HL-60 (cell line): ENCODE measurements around the gene OR2T8.

Experiments used
- DNase-seq, 2 experiments: peaks; one replicate each; pipeline ENCODE4 v3.0.0-alpha.2; 2010 to 2020; ENCODE audit warnings: low read depth in 1 of 2, low spot score in 1 of 2
- H3K27ac ChIP-seq: fragments of 250-450 bp; sonication (Bioruptor Pico); replicated peaks from 2 replicates; pipeline ENCODE4 v1.5.1; 2020; ENCODE audit warnings: mild to moderate bottlenecking, moderate library complexity
- H3K27me3 ChIP-seq: fragments of 250-450 bp; sonication (Bioruptor Pico); 2 replicates; pipeline ENCODE4 v1.5.1; 2021; ENCODE audit warnings: mild to moderate bottlenecking, moderate library complexity; ENCODE audit not compliant: insufficient read depth, poor library complexity, severe bottlenecking
- H3K4me3 ChIP-seq: replicated peaks from 2 replicates; pipeline ENCODE4 v1.5.1; 2011; ENCODE audit warnings: mild to moderate bottlenecking, control low read depth, low read length; ENCODE audit not compliant: insufficient read depth
- GABPA ChIP-seq: IDR thresholded peaks from 2 replicates; pipeline ENCODE4 v1.6.1; 2012; ENCODE audit warnings: low read depth
- POLR2AphosphoS5 ChIP-seq: IDR thresholded peaks from 2 replicates; pipeline ENCODE4 v1.6.1; 2012; ENCODE audit warnings: low read depth
- SPI1 ChIP-seq: IDR thresholded peaks from 2 replicates; pipeline ENCODE4 v1.6.1; 2012; ENCODE audit warnings: low read depth, mild to moderate bottlenecking, borderline replicate concordance
- TF ChIP-seq, protein P1 (sequence below): IDR thresholded peaks from one replicate; pipeline ENCODE4 v1.5.1; 2011; ENCODE audit warnings: low read length, control low read depth, inconsistent platforms; ENCODE audit not compliant: insufficient read depth
- TF ChIP-seq, protein P2 (sequence below): IDR thresholded peaks from 2 replicates; pipeline ENCODE4 v1.6.1; 2012; ENCODE audit warnings: low read depth; ENCODE audit not compliant: insufficient replicate concordance

Gene OR2T8

GRCh38 chr1:247924868-247925267, 4.8 kb downstream of the OR2T8 start, which contains the start of gene OR2AJ1:
TSS of gene OR2AJ1 (plus strand) at chr1:247924889. CDS start at chr1:247933769, 8,880 bp downstream.
- H3K4me3 ChIP-seq: no peak within 1 kb of the TSS
- no peak for DNase-seq
- no peak within 1 kb of the TSS for H3K27ac ChIP-seq
- TF ChIP-seq, protein P1, sequence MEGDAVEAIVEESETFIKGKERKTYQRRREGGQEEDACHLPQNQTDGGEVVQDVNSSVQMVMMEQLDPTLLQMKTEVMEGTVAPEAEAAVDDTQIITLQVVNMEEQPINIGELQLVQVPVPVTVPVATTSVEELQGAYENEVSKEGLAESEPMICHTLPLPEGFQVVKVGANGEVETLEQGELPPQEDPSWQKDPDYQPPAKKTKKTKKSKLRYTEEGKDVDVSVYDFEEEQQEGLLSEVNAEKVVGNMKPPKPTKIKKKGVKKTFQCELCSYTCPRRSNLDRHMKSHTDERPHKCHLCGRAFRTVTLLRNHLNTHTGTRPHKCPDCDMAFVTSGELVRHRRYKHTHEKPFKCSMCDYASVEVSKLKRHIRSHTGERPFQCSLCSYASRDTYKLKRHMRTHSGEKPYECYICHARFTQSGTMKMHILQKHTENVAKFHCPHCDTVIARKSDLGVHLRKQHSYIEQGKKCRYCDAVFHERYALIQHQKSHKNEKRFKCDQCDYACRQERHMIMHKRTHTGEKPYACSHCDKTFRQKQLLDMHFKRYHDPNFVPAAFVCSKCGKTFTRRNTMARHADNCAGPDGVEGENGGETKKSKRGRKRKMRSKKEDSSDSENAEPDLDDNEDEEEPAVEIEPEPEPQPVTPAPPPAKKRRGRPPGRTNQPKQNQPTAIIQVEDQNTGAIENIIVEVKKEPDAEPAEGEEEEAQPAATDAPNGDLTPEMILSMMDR: no peak
- TF ChIP-seq SPI1 (no peak), GABPA (no peak), POLR2AphosphoS5 (no peak)
- TF ChIP-seq, protein P2, sequence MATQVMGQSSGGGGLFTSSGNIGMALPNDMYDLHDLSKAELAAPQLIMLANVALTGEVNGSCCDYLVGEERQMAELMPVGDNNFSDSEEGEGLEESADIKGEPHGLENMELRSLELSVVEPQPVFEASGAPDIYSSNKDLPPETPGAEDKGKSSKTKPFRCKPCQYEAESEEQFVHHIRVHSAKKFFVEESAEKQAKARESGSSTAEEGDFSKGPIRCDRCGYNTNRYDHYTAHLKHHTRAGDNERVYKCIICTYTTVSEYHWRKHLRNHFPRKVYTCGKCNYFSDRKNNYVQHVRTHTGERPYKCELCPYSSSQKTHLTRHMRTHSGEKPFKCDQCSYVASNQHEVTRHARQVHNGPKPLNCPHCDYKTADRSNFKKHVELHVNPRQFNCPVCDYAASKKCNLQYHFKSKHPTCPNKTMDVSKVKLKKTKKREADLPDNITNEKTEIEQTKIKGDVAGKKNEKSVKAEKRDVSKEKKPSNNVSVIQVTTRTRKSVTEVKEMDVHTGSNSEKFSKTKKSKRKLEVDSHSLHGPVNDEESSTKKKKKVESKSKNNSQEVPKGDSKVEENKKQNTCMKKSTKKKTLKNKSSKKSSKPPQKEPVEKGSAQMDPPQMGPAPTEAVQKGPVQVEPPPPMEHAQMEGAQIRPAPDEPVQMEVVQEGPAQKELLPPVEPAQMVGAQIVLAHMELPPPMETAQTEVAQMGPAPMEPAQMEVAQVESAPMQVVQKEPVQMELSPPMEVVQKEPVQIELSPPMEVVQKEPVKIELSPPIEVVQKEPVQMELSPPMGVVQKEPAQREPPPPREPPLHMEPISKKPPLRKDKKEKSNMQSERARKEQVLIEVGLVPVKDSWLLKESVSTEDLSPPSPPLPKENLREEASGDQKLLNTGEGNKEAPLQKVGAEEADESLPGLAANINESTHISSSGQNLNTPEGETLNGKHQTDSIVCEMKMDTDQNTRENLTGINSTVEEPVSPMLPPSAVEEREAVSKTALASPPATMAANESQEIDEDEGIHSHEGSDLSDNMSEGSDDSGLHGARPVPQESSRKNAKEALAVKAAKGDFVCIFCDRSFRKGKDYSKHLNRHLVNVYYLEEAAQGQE: no peak
- H3K27me3 ChIP-seq: peaks cover 2% of the 10 kb centered on the region

GRCh38 chr1:247933989-247934388, 13.9 kb downstream of the OR2T8 start:
- Histone ChIP-seq H3K27ac (no peak overlapping the region), H3K27me3 (no peaks in the 10 kb centered on the region), H3K4me3 (no peak overlapping the region)
- no peak for DNase-seq
- TF ChIP-seq, protein P2: no peak
- TF ChIP-seq POLR2AphosphoS5: no peak
- no peak for TF ChIP-seq SPI1
- TF ChIP-seq, protein P1: no peak
- no peak for TF ChIP-seq GABPA

- H3K4me3 ChIP-seq: no peak overlapping the region
- H3K27me3 ChIP-seq: no peaks in the 10 kb centered on the region
- no peak for TF ChIP-seq SPI1
- no peak for TF ChIP-seq POLR2AphosphoS5
- no peak for DNase-seq
- H3K27ac ChIP-seq: no peak overlapping the region
These were observed 15.7 kb downstream of the OR2T8 start for GRCh38 chr1:247935781-247936180.

DNA sequence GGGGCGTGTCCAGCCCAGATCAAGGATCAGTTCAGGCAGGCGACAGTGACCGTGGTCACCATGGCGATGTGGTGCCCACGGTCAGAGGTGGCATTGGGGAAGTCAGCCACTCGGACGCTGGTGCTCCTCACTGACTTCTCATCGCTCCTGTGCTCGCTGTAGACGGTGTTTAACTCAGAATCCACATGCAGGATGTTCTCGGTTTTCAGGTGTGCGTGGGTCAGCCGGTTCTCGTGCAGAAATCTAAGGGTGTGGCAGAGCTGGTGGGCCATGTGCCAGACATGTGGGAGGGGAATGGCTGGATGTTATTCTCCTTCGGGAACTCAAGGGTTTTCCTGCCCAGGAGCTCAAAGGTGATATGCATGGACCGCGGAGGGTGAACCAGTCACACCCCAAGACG, 16.4 kb downstream of the OR2T8 start:
- no peak for DNase-seq
- TF ChIP-seq, protein P2: no peak
- no peak for TF ChIP-seq GABPA
- TF ChIP-seq POLR2AphosphoS5: no peak
- no peak for TF ChIP-seq SPI1
- TF ChIP-seq, protein P1: no peak
- H3K27me3 ChIP-seq: no peaks in the 10 kb centered on the region
- no peak overlapping the region for H3K4me3 ChIP-seq
- H3K27ac ChIP-seq: no peak overlapping the region
